Measurements from ENCODE around the gene CIRBP.

DNA sequence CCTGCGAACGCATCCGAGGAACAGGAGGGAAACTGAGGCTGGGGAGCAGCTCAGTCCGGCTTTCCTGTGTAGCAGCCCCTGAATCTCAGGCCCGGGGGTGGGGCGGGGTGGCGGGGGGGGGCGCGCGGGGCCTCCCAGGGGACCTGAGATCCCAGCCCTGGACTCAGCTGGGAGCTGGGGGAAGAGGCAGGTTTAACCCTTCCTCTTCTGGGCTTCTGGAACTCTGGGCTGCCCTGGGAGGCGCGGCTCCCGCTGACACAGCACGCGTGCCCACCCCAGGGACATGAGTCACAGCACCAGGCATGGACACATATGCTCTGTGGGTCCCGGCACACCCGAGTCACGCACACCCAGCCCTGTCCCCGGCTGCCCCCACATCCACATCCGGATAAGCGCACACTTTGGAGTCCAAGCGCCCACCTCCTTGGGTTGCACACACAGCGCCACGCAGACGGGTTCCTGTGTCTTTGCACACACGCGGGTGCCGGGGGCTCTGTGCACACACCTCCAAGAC lies 3.5 kb upstream of the CIRBP start:
- TF ChIP-seq, protein P1, sequence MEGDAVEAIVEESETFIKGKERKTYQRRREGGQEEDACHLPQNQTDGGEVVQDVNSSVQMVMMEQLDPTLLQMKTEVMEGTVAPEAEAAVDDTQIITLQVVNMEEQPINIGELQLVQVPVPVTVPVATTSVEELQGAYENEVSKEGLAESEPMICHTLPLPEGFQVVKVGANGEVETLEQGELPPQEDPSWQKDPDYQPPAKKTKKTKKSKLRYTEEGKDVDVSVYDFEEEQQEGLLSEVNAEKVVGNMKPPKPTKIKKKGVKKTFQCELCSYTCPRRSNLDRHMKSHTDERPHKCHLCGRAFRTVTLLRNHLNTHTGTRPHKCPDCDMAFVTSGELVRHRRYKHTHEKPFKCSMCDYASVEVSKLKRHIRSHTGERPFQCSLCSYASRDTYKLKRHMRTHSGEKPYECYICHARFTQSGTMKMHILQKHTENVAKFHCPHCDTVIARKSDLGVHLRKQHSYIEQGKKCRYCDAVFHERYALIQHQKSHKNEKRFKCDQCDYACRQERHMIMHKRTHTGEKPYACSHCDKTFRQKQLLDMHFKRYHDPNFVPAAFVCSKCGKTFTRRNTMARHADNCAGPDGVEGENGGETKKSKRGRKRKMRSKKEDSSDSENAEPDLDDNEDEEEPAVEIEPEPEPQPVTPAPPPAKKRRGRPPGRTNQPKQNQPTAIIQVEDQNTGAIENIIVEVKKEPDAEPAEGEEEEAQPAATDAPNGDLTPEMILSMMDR (IDR thresholded peaks at IDR 0.05; ENCODE audit: insufficient read depth, low read depth, low read length), result no peak
- no peak for TF ChIP-seq EZH2 (IDR thresholded peaks at IDR 0.05; ENCODE audit: insufficient read depth, low read length)

Measured in astrocyte (in vitro differentiated cells and primary cell).